DMS 273 (cell line): Measurements from ENCODE around the gene TMA7.
A peak's percentile ranks its signal among the peaks of the same experiment; 100 is the strongest.
"Not testable (repeated sequence)": the region's sequence is repeated elsewhere in the genome, so short reads cannot be mapped to it uniquely, and the experiment has no call there.

Source experiments
- DNase-seq: peaks from one replicate; lab custom pipeline; 2025; ENCODE audit not compliant: unreplicated experiment; lab: John Stamatoyannopoulos, UW

The TMA7 gene

GRCh38 chr3:48439820-48440589 is at the start of gene TMA7, which contains the start of gene CCDC51:
Gene TMA7 (plus strand): TSS chr3:48440257. CDS start chr3:48440297, 40 bp downstream.
Gene CCDC51 (minus strand): TSS chr3:48440119. CDS start chr3:48435128, 4,991 bp downstream.
- DNase-seq, result peak; percentile 96

- DNase-seq, result no peak
Measured at GRCh38 chr3:48394391-48394790, 45.7 kb upstream of the TMA7 start.

GRCh38 chr3:48395714-48396113 is 44.3 kb upstream of the TMA7 start:
- DNase-seq, result no peak

- DNase-seq, result no peak
Measured at GRCh38 chr3:48397767-48398681, 42.0 kb upstream of the TMA7 start.

- no peak for DNase-seq
Measured at GRCh38 chr3:48398701-48399386, 41.2 kb upstream of the TMA7 start.

- DNase-seq, result peak; percentile 21
Measured at GRCh38 chr3:48399387-48400172, 40.5 kb upstream of the TMA7 start.

- peak; percentile 71 for DNase-seq
Measured at GRCh38 chr3:48400824-48401433, 39.1 kb upstream of the TMA7 start.

- not testable (repeated sequence) for DNase-seq
Measured at GRCh38 chr3:48401434-48401901, 38.6 kb upstream of the TMA7 start.

- no peak for DNase-seq
Measured at GRCh38 chr3:48402281-48402732, 37.8 kb upstream of the TMA7 start.

GRCh38 chr3:48402907-48403306 is 37.1 kb upstream of the TMA7 start:
- no peak for DNase-seq

GRCh38 chr3:48403533-48404439 is 36.3 kb upstream of the TMA7 start:
- no peak for DNase-seq

- DNase-seq, result no peak
Measured at GRCh38 chr3:48404440-48405342, 35.4 kb upstream of the TMA7 start.

GRCh38 chr3:48405343-48405881 is 34.6 kb upstream of the TMA7 start:
- DNase-seq, result no peak

GRCh38 chr3:48405971-48406370 is 34.1 kb upstream of the TMA7 start:
- no peak for DNase-seq

- DNase-seq, result no peak
Measured at GRCh38 chr3:48406443-48407431, 33.3 kb upstream of the TMA7 start.

- no peak for DNase-seq
Measured at GRCh38 chr3:48407542-48408099, 32.4 kb upstream of the TMA7 start.
